HCT116 (cell line): ENCODE measurements around the gene HSD17B12. TPM values are rescaled to one million over a fixed set of nuclear protein-coding genes. Genes with fewer than 3 reads are reported as not detected.

Experiments used
- ATAC-seq: fragments of 200-7000 bp; cut with Tn5 transposase; 2 replicates; pipeline ENCODE4 v1.9.1; 2020; ENCODE audit warnings: mild to moderate bottlenecking, moderate library complexity
- BruUV-seq: library from RNA; stranded (reverse); fragments of 400-500 nt; replicated peaks from 2 replicates; lab custom pipeline; 2021; lab: Mats Ljungman, UMichigan
- CTCF ChIA-PET: fragments of 300-600 bp; sonication (Branson Sonifier 250); formaldehyde crosslinking; loops from one replicate; lab custom pipeline; 2021; ENCODE audit warnings: antibody characterized with exemption; lab: Charles Lee
- POLR2A ChIA-PET: fragments of 300-600, 350-600 bp; sonication (Branson Sonifier 250); formaldehyde crosslinking; loops from one replicate; lab custom pipeline; 2021; ENCODE audit warnings: antibody characterized with exemption; lab: Charles Lee
- RAD21 ChIA-PET, 2 experiments: fragments of 300-600 bp; sonication (Branson Sonifier 250); formaldehyde crosslinking; loops; one replicate each; lab custom pipeline; 2023; ENCODE audit warnings: low total read pairs in 2 of 2; ENCODE audit not compliant: uncharacterized antibody in 2 of 2, unreplicated experiment in 2 of 2, low non-redundant PET in 1 of 2; lab: Charles Lee
- DNase-seq: peaks from one replicate; pipeline ENCODE4 v3.0.0-alpha.2; 2010; ENCODE audit warnings: low read depth, low spot score
- H2AFZ ChIP-seq: fragments of 200-600 bp; shearing (Covaris generic), sonication (generic); 2 replicates; pipeline ENCODE4 v1.6.1; 2017; ENCODE audit warnings: low read depth, mixed run types, mixed read lengths, antibody characterized with exemption, low read length; ENCODE audit not compliant: poor library complexity, severe bottlenecking
- H3K27ac ChIP-seq: 2 replicates; pipeline ENCODE4 v1.5.1; 2012; ENCODE audit warnings: low read depth, low read length
- H3K27me3 ChIP-seq: fragments of 200-600 bp; sonication (generic); 2 replicates; pipeline ENCODE4 v1.6.1; 2016; ENCODE audit warnings: mixed run types, low read length, mixed read lengths; ENCODE audit not compliant: insufficient read depth
- H3K36me3 ChIP-seq, 2 experiments: fragments of 200-500 bp in 1 of 2; fragments of 200-600 bp in 1 of 2; sonication (Bioruptor generic) in 1 of 2; sonication (generic) in 1 of 2; 2 replicates each; pipeline versions ENCODE4 v1.5.1 to v1.6.1; 2014 to 2016; ENCODE audit warnings: low read length in 2 of 2, inconsistent platforms in 1 of 2, mixed read lengths in 1 of 2, mixed run types in 1 of 2; ENCODE audit not compliant: insufficient read depth in 2 of 2, control insufficient read depth in 1 of 2
- H3K4me1 ChIP-seq, 2 experiments: fragments of 200-600 bp in 1 of 2; sonication (generic) in 1 of 2; 2 replicates each; pipeline versions ENCODE4 v1.5.1 to v1.6.1; 2012 to 2017; ENCODE audit warnings: low read length in 2 of 2, inconsistent platforms in 1 of 2, mild to moderate bottlenecking in 1 of 2, mixed read lengths in 1 of 2, mixed run types in 1 of 2, moderate library complexity in 1 of 2; ENCODE audit not compliant: insufficient read depth in 2 of 2, control insufficient read depth in 1 of 2
- H3K4me2 ChIP-seq: fragments of 200-600 bp; sonication (generic); 2 replicates; pipeline ENCODE4 v1.6.1; 2017; ENCODE audit warnings: mixed run types, low read length, mixed read lengths
- H3K4me3 ChIP-seq, 2 experiments: fragments of 200-600 bp in 1 of 2; sonication (generic) in 1 of 2; replicated peaks in 1 of 2; 2 replicates each; pipeline ENCODE4 v1.5.1; 2011 to 2016; ENCODE audit warnings: low read length in 2 of 2, control low read depth in 1 of 2, low read depth in 1 of 2, mild to moderate bottlenecking in 1 of 2, mixed read lengths in 1 of 2, mixed run types in 1 of 2
- H3K79me2 ChIP-seq: fragments of 200-600 bp; sonication (generic); 2 replicates; pipeline ENCODE4 v1.6.1; 2017; ENCODE audit warnings: mild to moderate bottlenecking, mixed run types, low read length, moderate library complexity, mixed read lengths; ENCODE audit not compliant: insufficient read depth
- H3K9ac ChIP-seq: fragments of 200-600 bp; sonication (generic); 2 replicates; pipeline ENCODE4 v1.6.1; 2016; ENCODE audit warnings: low read length, mixed read lengths
- H3K9me2 ChIP-seq: fragments of 200-600 bp; sonication (generic), shearing (Covaris generic); 2 replicates; pipeline ENCODE4 v1.6.1; 2017; ENCODE audit warnings: mixed run types, mild to moderate bottlenecking, moderate library complexity; ENCODE audit not compliant: insufficient read depth
- H3K9me3 ChIP-seq, 2 experiments: fragments of 200-500 bp in 1 of 2; fragments of 200-600 bp in 1 of 2; sonication (Bioruptor generic) in 1 of 2; sonication (generic) in 1 of 2; 2 replicates each; pipeline ENCODE4 v1.6.1; 2014 to 2017; ENCODE audit warnings: low read length in 2 of 2, mixed read lengths in 2 of 2, inconsistent platforms in 1 of 2, low read depth in 1 of 2, mild to moderate bottlenecking in 1 of 2, mixed run types in 1 of 2, moderate library complexity in 1 of 2; ENCODE audit not compliant: control insufficient read depth in 1 of 2, insufficient read depth in 1 of 2
- H4K20me1 ChIP-seq: fragments of 200-600 bp; sonication (generic), shearing (Covaris generic); 2 replicates; pipeline ENCODE4 v1.6.1; 2017; ENCODE audit warnings: mixed run types, mild to moderate bottlenecking, moderate library complexity; ENCODE audit not compliant: insufficient read depth
- CBX3 ChIP-seq: IDR thresholded peaks from 2 replicates; pipeline ENCODE4 v1.6.1; 2012; ENCODE audit warnings: low read depth
- EGR1 ChIP-seq: IDR thresholded peaks from 2 replicates; pipeline ENCODE4 v1.6.1; 2012; ENCODE audit warnings: low read depth
- ELF1 ChIP-seq: IDR thresholded peaks from 2 replicates; pipeline ENCODE4 v1.6.1; 2012; ENCODE audit warnings: low read depth, borderline replicate concordance
- EZH2 ChIP-seq: fragments of 200-600 bp; sonication (generic); IDR thresholded peaks from 2 replicates; pipeline ENCODE4 v1.6.1; 2017; ENCODE audit warnings: antibody characterized with exemption, mixed run types
- EZH2phosphoT487 ChIP-seq: fragments of 200-600 bp; IDR thresholded peaks from 2 replicates; pipeline ENCODE4 v1.6.1; 2018; ENCODE audit warnings: antibody characterized with exemption, borderline replicate concordance
- FOSL1 ChIP-seq: IDR thresholded peaks from 2 replicates; pipeline ENCODE4 v1.6.1; 2012; ENCODE audit warnings: low read depth
- POLR2A ChIP-seq: IDR thresholded peaks from 2 replicates; pipeline ENCODE4 v1.7.0; 2011; ENCODE audit warnings: borderline replicate concordance; ENCODE audit not compliant: insufficient read depth, insufficient read length; ENCODE audit errors: extremely low read depth
- POLR2AphosphoS5 ChIP-seq: IDR thresholded peaks from 2 replicates; pipeline ENCODE4 v1.6.1; 2011; ENCODE audit warnings: mild to moderate bottlenecking, low read depth, low read length, moderate library complexity
- SIN3A ChIP-seq: IDR thresholded peaks from 2 replicates; pipeline ENCODE4 v1.6.1; 2012; ENCODE audit warnings: low read depth
- SP1 ChIP-seq: IDR thresholded peaks from 2 replicates; pipeline ENCODE4 v1.6.1; 2012; ENCODE audit warnings: low read depth
- SRF ChIP-seq: IDR thresholded peaks from 2 replicates; pipeline ENCODE4 v1.6.1; 2012; ENCODE audit warnings: low read depth
- TCF7L2 ChIP-seq: IDR thresholded peaks from 2 replicates; pipeline ENCODE4 v1.7.0; 2011; ENCODE audit warnings: borderline replicate concordance, inconsistent platforms; ENCODE audit not compliant: insufficient read depth, insufficient read length; ENCODE audit errors: extremely low read depth
- ZFX ChIP-seq: fragments of 450-650 bp; IDR thresholded peaks from 2 replicates; pipeline ENCODE4 v1.6.1; 2017
- intact Hi-C: fragments of 100-400 bp; cut with micrococcal nuclease; formaldehyde crosslinking; loops from 2 replicates; pipeline ENCODE4 v1.10.0; 2022
- total RNA-seq: library from RNA; stranded (reverse); gene quantifications from one replicate; pipeline ENCODE4 v1.2.1, GENCODE V29; 2021; ENCODE audit not compliant: unreplicated experiment
- TF ChIP-seq, protein P1 (sequence below): IDR thresholded peaks from 2 replicates; pipeline ENCODE4 v1.6.1; 2011; ENCODE audit warnings: mild to moderate bottlenecking, low read length, moderate library complexity; ENCODE audit not compliant: insufficient replicate concordance; ENCODE audit errors: extremely low read depth
- TF ChIP-seq, protein P2 (sequence below), 3 experiments: fragments of 200-600 bp in 1 of 3; sonication (generic) in 1 of 3; IDR thresholded peaks in 2 of 3; conservative IDR thresholded peaks in 1 of 3; 2 replicates each; pipeline ENCODE4 v1.5.1; 2012 to 2017; ENCODE audit warnings: low read depth in 2 of 3, low read length in 2 of 3, antibody characterized with exemption in 1 of 3, borderline replicate concordance in 1 of 3, control low read depth in 1 of 3, mild to moderate bottlenecking in 1 of 3, mixed read lengths in 1 of 3, mixed run types in 1 of 3, moderate library complexity in 1 of 3; ENCODE audit not compliant: insufficient read depth in 1 of 3
- TF ChIP-seq, protein P3 (sequence below): IDR thresholded peaks from 2 replicates; pipeline ENCODE4 v1.6.1; 2012
- TF ChIP-seq, protein P4 (sequence below): IDR thresholded peaks from 2 replicates; pipeline ENCODE4 v1.6.1; 2012

The HSD17B12 gene
- total RNA-seq, 1 experiment from 2014 or later, result 83.7 TPM

DNA sequence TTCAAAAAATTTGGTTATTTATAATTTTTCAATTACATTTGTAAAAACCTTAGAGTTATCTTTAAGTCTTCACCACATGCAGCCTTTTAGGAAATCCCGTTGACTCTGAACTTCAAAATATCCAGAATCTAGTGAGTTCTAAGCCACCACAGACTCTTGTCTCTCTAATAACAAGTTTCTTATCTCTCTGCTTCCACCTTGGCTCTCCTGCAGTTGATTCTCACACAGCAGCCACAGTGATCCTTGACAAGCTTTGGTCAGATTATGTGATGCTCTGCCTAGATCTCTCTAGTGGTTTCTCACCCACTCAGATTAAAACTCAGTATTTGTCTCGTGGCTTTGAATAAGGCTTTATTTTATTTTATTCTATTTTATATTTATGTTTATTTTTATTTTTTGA lies 8.6 kb downstream of the HSD17B12 start:
- ChIA-PET RAD21 (no interaction called here), CTCF (no interaction called here)
- no TSS peak for BruUV-seq
- peaks cover 0 to 3% of the 10 kb centered on the region in 2 experiments; a peak in 1 of 4 replicates for H3K36me3 ChIP-seq
- no peak overlapping the region for H3K9ac ChIP-seq
- no peaks in the 10 kb centered on the region for H3K9me2 ChIP-seq
- no peak overlapping the region for H3K4me3 ChIP-seq
- intact Hi-C loops, result no loop called here
- no peak overlapping the region for H2AFZ ChIP-seq
- DNase-seq (no peak), ATAC-seq (no peak)
- no peaks in the 10 kb centered on the region for H3K27me3 ChIP-seq
- no peaks in the 10 kb centered on the region for H3K9me3 ChIP-seq
- peaks cover 92% of the 10 kb centered on the region for H3K79me2 ChIP-seq
- H3K4me2 ChIP-seq, result no peak overlapping the region
- H3K27ac ChIP-seq, result no peak overlapping the region
- TF ChIP-seq TCF7L2 (no peak), SIN3A (no peak), EZH2 (no peak), ZFX (no peak), SP1 (no peak), ELF1 (no peak), SRF (no peak), EZH2phosphoT487 (no peak), EGR1 (no peak), POLR2AphosphoS5 (no peak), CBX3 (no peak), POLR2A (no peak), FOSL1 (no peak)
- TF ChIP-seq, protein P1, sequence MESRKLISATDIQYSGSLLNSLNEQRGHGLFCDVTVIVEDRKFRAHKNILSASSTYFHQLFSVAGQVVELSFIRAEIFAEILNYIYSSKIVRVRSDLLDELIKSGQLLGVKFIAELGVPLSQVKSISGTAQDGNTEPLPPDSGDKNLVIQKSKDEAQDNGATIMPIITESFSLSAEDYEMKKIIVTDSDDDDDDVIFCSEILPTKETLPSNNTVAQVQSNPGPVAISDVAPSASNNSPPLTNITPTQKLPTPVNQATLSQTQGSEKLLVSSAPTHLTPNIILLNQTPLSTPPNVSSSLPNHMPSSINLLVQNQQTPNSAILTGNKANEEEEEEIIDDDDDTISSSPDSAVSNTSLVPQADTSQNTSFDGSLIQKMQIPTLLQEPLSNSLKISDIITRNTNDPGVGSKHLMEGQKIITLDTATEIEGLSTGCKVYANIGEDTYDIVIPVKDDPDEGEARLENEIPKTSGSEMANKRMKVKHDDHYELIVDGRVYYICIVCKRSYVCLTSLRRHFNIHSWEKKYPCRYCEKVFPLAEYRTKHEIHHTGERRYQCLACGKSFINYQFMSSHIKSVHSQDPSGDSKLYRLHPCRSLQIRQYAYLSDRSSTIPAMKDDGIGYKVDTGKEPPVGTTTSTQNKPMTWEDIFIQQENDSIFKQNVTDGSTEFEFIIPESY, result no peak
- TF ChIP-seq, protein P2, sequence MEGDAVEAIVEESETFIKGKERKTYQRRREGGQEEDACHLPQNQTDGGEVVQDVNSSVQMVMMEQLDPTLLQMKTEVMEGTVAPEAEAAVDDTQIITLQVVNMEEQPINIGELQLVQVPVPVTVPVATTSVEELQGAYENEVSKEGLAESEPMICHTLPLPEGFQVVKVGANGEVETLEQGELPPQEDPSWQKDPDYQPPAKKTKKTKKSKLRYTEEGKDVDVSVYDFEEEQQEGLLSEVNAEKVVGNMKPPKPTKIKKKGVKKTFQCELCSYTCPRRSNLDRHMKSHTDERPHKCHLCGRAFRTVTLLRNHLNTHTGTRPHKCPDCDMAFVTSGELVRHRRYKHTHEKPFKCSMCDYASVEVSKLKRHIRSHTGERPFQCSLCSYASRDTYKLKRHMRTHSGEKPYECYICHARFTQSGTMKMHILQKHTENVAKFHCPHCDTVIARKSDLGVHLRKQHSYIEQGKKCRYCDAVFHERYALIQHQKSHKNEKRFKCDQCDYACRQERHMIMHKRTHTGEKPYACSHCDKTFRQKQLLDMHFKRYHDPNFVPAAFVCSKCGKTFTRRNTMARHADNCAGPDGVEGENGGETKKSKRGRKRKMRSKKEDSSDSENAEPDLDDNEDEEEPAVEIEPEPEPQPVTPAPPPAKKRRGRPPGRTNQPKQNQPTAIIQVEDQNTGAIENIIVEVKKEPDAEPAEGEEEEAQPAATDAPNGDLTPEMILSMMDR (IDR thresholded peaks at IDR 0.05 in 2 of 3, conservative IDR thresholded peaks at IDR 0.05 in 1 of 3; ENCODE audit: borderline replicate concordance in 1 of 3, insufficient read depth in 1 of 3, low read depth in 2 of 3, low read length in 2 of 3), result no peak
- TF ChIP-seq, protein P3, sequence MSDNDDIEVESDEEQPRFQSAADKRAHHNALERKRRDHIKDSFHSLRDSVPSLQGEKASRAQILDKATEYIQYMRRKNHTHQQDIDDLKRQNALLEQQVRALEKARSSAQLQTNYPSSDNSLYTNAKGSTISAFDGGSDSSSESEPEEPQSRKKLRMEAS, result no peak
- TF ChIP-seq, protein P4, sequence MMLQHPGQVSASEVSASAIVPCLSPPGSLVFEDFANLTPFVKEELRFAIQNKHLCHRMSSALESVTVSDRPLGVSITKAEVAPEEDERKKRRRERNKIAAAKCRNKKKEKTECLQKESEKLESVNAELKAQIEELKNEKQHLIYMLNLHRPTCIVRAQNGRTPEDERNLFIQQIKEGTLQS, result no peak
- TF ChIP-seq, all 23 proteins: peak for 0
- Histone ChIP-seq H3K4me1 (no peaks in the 10 kb centered on the region), H4K20me1 (0 out of 2 replicates have a peak, but pooled peaks cover 3% of the 10 kb centered on the region)
- POLR2A ChIA-PET, result no interaction called here
